Panc1 (cell line): ENCODE results near the gene TREM2. TPM values are rescaled to one million over a fixed set of nuclear protein-coding genes. Genes with fewer than 3 reads are reported as not detected.

Source experiments
- ATAC-seq: fragments of 200-7000 bp; cut with Tn5 transposase; 2 replicates; pipeline ENCODE4 v1.9.1; 2020; ENCODE audit warnings: mild to moderate bottlenecking, moderate library complexity
- BruUV-seq: library from RNA; stranded (reverse); fragments of 400-500 nt; replicated peaks from 2 replicates; lab custom pipeline; 2021; lab: Mats Ljungman, UMichigan
- CTCF ChIA-PET: fragments of 300-600 bp; sonication (Branson Sonifier 250); formaldehyde crosslinking; loops from one replicate; lab custom pipeline; 2022; ENCODE audit warnings: antibody characterized with exemption; lab: Charles Lee
- POLR2A ChIA-PET: fragments of 300-600 bp; sonication (Branson Sonifier 250); formaldehyde crosslinking; loops from one replicate; lab custom pipeline; 2022; ENCODE audit warnings: antibody characterized with exemption; lab: Charles Lee
- DNase-seq: peaks from one replicate; pipeline ENCODE4 v3.0.0-alpha.2; 2010; ENCODE audit warnings: low read depth, low spot score
- H3K27ac ChIP-seq: 2 replicates; pipeline ENCODE4 v1.5.1; 2011; ENCODE audit warnings: mild to moderate bottlenecking, low read length, inconsistent platforms
- H3K27me3 ChIP-seq: fragments of 200-500 bp; sonication (Bioruptor generic); 2 replicates; pipeline ENCODE4 v1.6.0; 2014; ENCODE audit warnings: low read length, inconsistent platforms; ENCODE audit not compliant: control insufficient read depth, insufficient read depth
- H3K36me3 ChIP-seq: fragments of 200-500 bp; sonication (Bioruptor generic); 2 replicates; pipeline ENCODE4 v1.5.1; 2014; ENCODE audit warnings: inconsistent platforms, mild to moderate bottlenecking, low read length, moderate library complexity; ENCODE audit not compliant: control insufficient read depth, insufficient read depth
- H3K4me1 ChIP-seq: 2 replicates; pipeline ENCODE4 v1.5.1; 2011; ENCODE audit warnings: inconsistent platforms, mild to moderate bottlenecking, low read length, moderate library complexity; ENCODE audit not compliant: control insufficient read depth, insufficient read depth
- H3K4me3 ChIP-seq, 2 experiments: 2 replicates each; pipeline ENCODE4 v1.5.1; 2011 to 2012; ENCODE audit warnings: low read depth in 2 of 2, low read length in 2 of 2, mild to moderate bottlenecking in 2 of 2, inconsistent platforms in 1 of 2, moderate library complexity in 1 of 2
- H3K9me3 ChIP-seq: fragments of 200-500 bp; sonication (Bioruptor generic); 2 replicates; pipeline ENCODE4 v1.5.1; 2014; ENCODE audit warnings: low read depth, mild to moderate bottlenecking, inconsistent platforms, low read length, moderate library complexity; ENCODE audit not compliant: control insufficient read depth, insufficient read depth
- CTCF ChIP-seq: fragments of 450-650 bp; IDR thresholded peaks from 2 replicates; pipeline ENCODE4 v1.5.1; 2017; ENCODE audit warnings: mild to moderate bottlenecking
- POLR2AphosphoS5 ChIP-seq: IDR thresholded peaks from 2 replicates; pipeline ENCODE4 v1.6.1; 2012; ENCODE audit warnings: mild to moderate bottlenecking, low read depth, low read length, moderate library complexity
- REST ChIP-seq, 2 experiments: IDR thresholded peaks; 2 replicates each; pipeline ENCODE4 v1.6.1; 2011 to 2012; ENCODE audit warnings: low read depth in 2 of 2, control low read depth in 1 of 2, low read length in 1 of 2, mild to moderate bottlenecking in 1 of 2, moderate library complexity in 1 of 2; ENCODE audit not compliant: insufficient read depth in 1 of 2
- SIN3A ChIP-seq: IDR thresholded peaks from 2 replicates; pipeline ENCODE4 v1.6.1; 2012; ENCODE audit warnings: low read depth, mild to moderate bottlenecking, low read length, moderate library complexity, borderline replicate concordance; ENCODE audit not compliant: insufficient read depth
- TCF7L2 ChIP-seq: IDR thresholded peaks from 2 replicates; pipeline ENCODE4 v1.6.1; 2011; ENCODE audit warnings: mild to moderate bottlenecking, low read depth, low read length, inconsistent platforms
- in situ Hi-C: cut with HindIII; loops from 2 replicates; pipeline ENCODE4 v1.10.0; 2016; ENCODE audit warnings: low sequenced_read_pairs, low pct_unique_long_range_greater_than_20kb
- intact Hi-C: fragments of 100-400 bp; cut with micrococcal nuclease; formaldehyde crosslinking; loops from one replicate; pipeline ENCODE4 v1.10.0; 2022; ENCODE audit not compliant: unreplicated experiment
- total RNA-seq: library from RNA; stranded (reverse); gene quantifications from one replicate; pipeline ENCODE4 v1.2.1, GENCODE V29; 2021; ENCODE audit not compliant: unreplicated experiment

Gene TREM2
- total RNA-seq, 1 experiment from 2014 or later, result not detected

GRCh38 chr6:41199552-41200246 is 36.8 kb upstream of the TREM2 start:
- TF ChIP-seq POLR2AphosphoS5 (no peak), TCF7L2 (no peak), CTCF (no peak), SIN3A (no peak), REST (IDR thresholded peaks at IDR 0.05; ENCODE audit: insufficient read depth in 1 of 2, low read depth in 2 of 2, low read length in 1 of 2) (no peak)
- H3K4me1 ChIP-seq, result no peaks in the 10 kb centered on the region
- no peak overlapping the region for H3K4me3 ChIP-seq
- BruUV-seq, result no TSS peak
- H3K36me3 ChIP-seq, result no peaks in the 10 kb centered on the region
- in situ Hi-C loops, result no loop called here
- CTCF ChIA-PET, result no interaction called here
- intact Hi-C loops, result no loop called here
- POLR2A ChIA-PET, result no interaction called here
- ATAC-seq (no peak), DNase-seq (no peak)
- no peak overlapping the region for H3K27ac ChIP-seq
- H3K27me3 ChIP-seq, result peaks cover 4% of the 10 kb centered on the region
- no peaks in the 10 kb centered on the region for H3K9me3 ChIP-seq

GRCh38 chr6:41197234-41197633 is 34.3 kb upstream of the TREM2 start:
- POLR2A ChIA-PET, result no interaction called here
- H3K27me3 ChIP-seq, result peaks cover 4% of the 10 kb centered on the region; the same call in 1 of the 2 replicates
- in situ Hi-C loops, result no loop called here

More at GRCh38 chr6:41197234-41197633, 34.3 kb upstream of the TREM2 start:
- intact Hi-C loops, result no loop called here
- ATAC-seq (no peak), DNase-seq (no peak)
- CTCF ChIA-PET, result no interaction called here
- Histone ChIP-seq H3K9me3 (no peaks in the 10 kb centered on the region), H3K4me1 (no peaks in the 10 kb centered on the region), H3K4me3 (no peak overlapping the region), H3K27ac (no peak overlapping the region), H3K36me3 (no peaks in the 10 kb centered on the region)
- TF ChIP-seq POLR2AphosphoS5 (no peak), REST (IDR thresholded peaks at IDR 0.05; ENCODE audit: insufficient read depth in 1 of 2, low read depth in 2 of 2, low read length in 1 of 2) (no peak), CTCF (no peak)
- BruUV-seq, result no TSS peak
